ENCODE measurements around the gene PRKCE. TPM values are rescaled to one million over a fixed set of nuclear protein-coding genes. Genes with fewer than 3 reads are reported as not detected.

PRKCE gene
- total RNA-seq, 4 donors from 2014 or later, result 10.9 to 19.6 (median 14.9) TPM

DNA sequence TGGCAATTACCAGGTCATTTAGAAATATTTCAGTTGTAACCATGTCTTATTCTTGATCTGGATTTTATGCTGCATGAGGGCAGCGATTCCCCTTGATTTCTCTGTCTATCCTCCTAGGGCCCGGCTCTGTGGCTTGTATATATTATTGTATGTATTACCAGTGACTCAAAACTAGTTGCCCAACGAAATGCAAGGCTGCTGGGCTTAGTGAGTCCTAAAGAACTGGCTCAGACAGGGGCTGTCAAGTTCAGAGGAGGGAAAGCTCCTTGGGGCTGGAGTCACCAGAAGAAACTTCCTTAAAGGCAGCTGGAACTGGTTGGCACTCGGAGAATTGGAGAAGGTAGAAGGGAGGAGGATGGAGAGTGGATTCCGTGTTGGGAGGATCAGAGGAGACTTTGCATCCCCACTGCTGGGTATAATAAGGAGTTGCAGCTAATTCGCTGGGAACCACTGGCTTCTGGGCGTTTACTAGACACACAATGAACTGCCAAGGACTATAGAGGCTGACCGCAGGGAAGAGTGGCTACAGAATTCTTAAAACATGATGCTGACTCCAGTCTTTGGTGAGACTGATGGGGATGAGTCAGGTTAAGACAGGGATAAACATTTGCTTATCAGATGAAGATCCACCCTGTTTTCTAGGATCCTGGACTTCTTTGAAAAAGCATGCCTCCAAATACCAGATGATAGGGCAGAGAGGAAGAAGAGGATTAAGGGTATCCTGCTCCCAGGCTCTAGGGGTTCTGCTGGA lies 104.3 kb downstream of the PRKCE start:
- TF ChIP-seq CTCF (IDR thresholded peaks at IDR 0.05; ENCODE audit: low read depth), result no peak

GRCh38 chr2:45758018-45758417 lies 106.5 kb downstream of the PRKCE start:
- TF ChIP-seq CTCF (IDR thresholded peaks at IDR 0.05; ENCODE audit: low read depth), result no peak

- no peak for TF ChIP-seq CTCF (IDR thresholded peaks at IDR 0.05; ENCODE audit: low read depth)
These were observed 107.9 kb downstream of the PRKCE start for GRCh38 chr2:45759310-45759851.

DNA sequence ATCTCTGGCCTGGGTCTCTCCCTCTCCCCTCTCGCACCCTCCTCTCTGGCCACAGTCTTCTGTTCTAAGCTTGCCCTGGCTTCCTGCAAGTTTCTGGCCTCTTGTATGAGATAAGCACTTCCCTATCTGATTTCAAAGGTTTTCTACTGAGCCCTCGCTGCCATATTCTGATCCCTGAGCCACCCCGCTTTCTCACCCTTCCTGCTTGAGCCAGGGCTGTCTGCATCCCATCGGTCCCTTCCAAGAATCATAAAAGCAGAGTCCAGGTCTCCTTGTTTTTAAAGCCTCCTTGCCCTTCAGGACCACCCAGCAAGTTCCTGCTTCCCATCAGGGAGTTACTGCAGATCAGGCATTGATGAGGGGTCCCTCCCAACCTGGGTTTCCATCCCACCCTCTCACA lies 110.2 kb downstream of the PRKCE start:
- no peak for TF ChIP-seq CTCF (IDR thresholded peaks at IDR 0.05; ENCODE audit: low read depth)

DNA sequence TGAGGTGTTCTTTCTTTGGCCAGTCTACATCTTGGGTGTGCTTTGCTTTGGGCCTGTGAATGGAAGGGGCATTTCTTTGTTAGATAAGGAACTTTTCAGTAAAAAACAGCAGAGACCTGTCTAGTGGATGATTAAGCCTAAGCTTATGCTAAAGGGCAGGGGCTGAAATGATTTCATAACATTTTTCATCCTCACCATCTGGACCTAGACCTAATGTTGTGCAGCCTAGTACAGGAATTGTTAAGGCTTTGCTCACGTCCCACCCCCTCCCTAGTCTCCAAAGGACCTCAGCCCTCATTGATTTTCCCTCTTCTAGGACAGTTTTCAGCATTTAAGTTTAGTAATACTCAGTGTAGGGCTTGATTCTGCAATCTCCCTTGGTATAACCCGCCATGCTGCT lies 111.8 kb downstream of the PRKCE start:
- no peak for TF ChIP-seq CTCF (IDR thresholded peaks at IDR 0.05; ENCODE audit: low read depth)

GRCh38 chr2:45763797-45764196 lies 112.3 kb downstream of the PRKCE start:
- no peak for TF ChIP-seq CTCF (IDR thresholded peaks at IDR 0.05; ENCODE audit: low read depth)

- TF ChIP-seq CTCF (IDR thresholded peaks at IDR 0.05; ENCODE audit: low read depth), result no peak
These were observed 113.7 kb downstream of the PRKCE start for GRCh38 chr2:45765007-45765727.
